K562 (cell line): ENCODE data around the gene LCN12. TPM values are rescaled to one million over a fixed set of nuclear protein-coding genes. Genes with fewer than 3 reads are reported as not detected.
A peak's percentile ranks its signal among the peaks of the same experiment; 100 is the strongest.

Source experiments
- ATAC-seq: fragments of 200-7000 bp; cut with Tn5 transposase; 3 replicates; pipeline ENCODE4 v1.9.1; 2020; ENCODE audit warnings: moderate library complexity
- BruUV-seq: library from RNA; stranded (reverse); fragments of 400-500 nt; replicated peaks from 2 replicates; lab custom pipeline; 2021; lab: Mats Ljungman, UMichigan
- CTCF ChIA-PET: fragments of 300-600 bp; formaldehyde crosslinking; extraction: SDS; loops from one replicate; lab custom pipeline; 2021; ENCODE audit warnings: low intra/inter-chr PET ratio; lab: Yijun Ruan, JAX
- POLR2A ChIA-PET: fragments of 300-600, 350-650 bp; sonication (Branson Sonifier 250); formaldehyde crosslinking; extraction: SDS; loops from one replicate; lab custom pipeline; 2021; ENCODE audit warnings: antibody characterized with exemption, inconsistent platforms; lab: Yijun Ruan, JAX
- DNase-seq, 4 experiments: peaks; one replicate each; pipeline versions ENCODE4 v3.0.0 to v3.0.0-alpha.2; 2011 to 2018; ENCODE audit warnings: low spot score in 3 of 4, mixed read lengths in 3 of 4; ENCODE audit errors: extremely low read depth in 1 of 4
- FAIRE-seq: peaks from 2 replicates; lab custom pipeline; 2011; peaks lifted over from hg19 to GRCh38; lab: Jason Lieb, UNC
- H2AFZ ChIP-seq: 2 replicates; pipeline ENCODE4 v1.6.0; 2011; ENCODE audit warnings: low read depth, low read length, control low read depth, inconsistent platforms
- H3K27ac ChIP-seq: fragments of 200-600 bp; 3 replicates; pipeline ENCODE4 v1.8.0; 2011; ENCODE audit warnings: low read depth, mild to moderate bottlenecking, control low read depth, inconsistent platforms, low read length, moderate library complexity, mixed read lengths; ENCODE audit errors: extremely low read depth
- H3K27me3 ChIP-seq, 2 experiments: fragments of 300-600 bp in 1 of 2; 2 replicates in 1 of 2; 3 replicates in 1 of 2; pipeline versions ENCODE4 v1.6.0 to v1.8.0; 2011; ENCODE audit warnings: inconsistent platforms in 2 of 2, low read length in 2 of 2, mild to moderate bottlenecking in 1 of 2, mixed read lengths in 1 of 2, moderate library complexity in 1 of 2; ENCODE audit not compliant: control insufficient read depth in 2 of 2, insufficient read depth in 2 of 2
- H3K36me3 ChIP-seq: fragments of 300-600 bp; 3 replicates; pipeline ENCODE4 v1.8.0; 2011; ENCODE audit warnings: mild to moderate bottlenecking, low read length, inconsistent platforms; ENCODE audit not compliant: control insufficient read depth, insufficient read depth
- H3K4me1 ChIP-seq, 2 experiments: fragments of 200-600 bp in 1 of 2; replicated peaks in 1 of 2; 2 replicates in 1 of 2; 3 replicates in 1 of 2; pipeline versions ENCODE4 v1.5.1 to v1.8.0; 2011; ENCODE audit warnings: inconsistent platforms in 2 of 2, low read length in 2 of 2, mild to moderate bottlenecking in 1 of 2, mixed read lengths in 1 of 2, moderate library complexity in 1 of 2; ENCODE audit not compliant: control insufficient read depth in 2 of 2, insufficient read depth in 2 of 2
- H3K4me2 ChIP-seq: 2 replicates; pipeline ENCODE4 v1.6.1; 2011; ENCODE audit warnings: low read length, control low read depth, inconsistent platforms, mixed read lengths; ENCODE audit not compliant: insufficient read depth
- H3K4me3 ChIP-seq: fragments of 200-600 bp; sonication (generic), shearing (Covaris generic); 2 replicates; pipeline ENCODE4 v1.5.1; 2016; ENCODE audit warnings: control low read depth, inconsistent platforms
- H3K79me2 ChIP-seq: fragments of 200-600 bp; 3 replicates; pipeline ENCODE4 v1.8.0; 2011; ENCODE audit warnings: low read length, inconsistent platforms; ENCODE audit not compliant: control insufficient read depth, insufficient read depth
- H3K9ac ChIP-seq, 2 experiments: 2 replicates each; pipeline versions ENCODE4 v1.6.0 to v1.6.1; 2011; ENCODE audit warnings: low read depth in 2 of 2, low read length in 2 of 2, control low read depth in 1 of 2, inconsistent platforms in 1 of 2, mild to moderate bottlenecking in 1 of 2, mixed read lengths in 1 of 2; ENCODE audit not compliant: insufficient read depth in 1 of 2
- H3K9me1 ChIP-seq: one replicate; pipeline ENCODE4 v1.6.0; 2011; ENCODE audit warnings: inconsistent platforms, mild to moderate bottlenecking, low read length, moderate library complexity; ENCODE audit not compliant: control insufficient read depth, insufficient read depth
- H3K9me3 ChIP-seq: replicated peaks from 2 replicates; pipeline ENCODE4 v1.5.1; 2011; ENCODE audit warnings: low read depth, low read length, inconsistent platforms; ENCODE audit not compliant: control insufficient read depth, insufficient read depth
- H4K20me1 ChIP-seq: replicated peaks from 2 replicates; pipeline ENCODE4 v1.6.1; 2011; ENCODE audit warnings: low read length, inconsistent platforms, mixed read lengths; ENCODE audit not compliant: control insufficient read depth, insufficient read depth
- ASH1L ChIP-seq: fragments of 450-650 bp; IDR thresholded peaks from 2 replicates; pipeline ENCODE4 v1.6.1; 2018; ENCODE audit warnings: borderline replicate concordance, mild to moderate bottlenecking, low read depth; ENCODE audit not compliant: partially characterized antibody
- ATF3 ChIP-seq, 2 experiments: fragments of 450-650 bp in 1 of 2; sonication (generic) in 1 of 2; formaldehyde crosslinking in 1 of 2; IDR thresholded peaks in 1 of 2; conservative IDR thresholded peaks in 1 of 2; 2 replicates each; pipeline versions ENCODE4 v1.6.1 to v1.8.1; 2016 to 2023; ENCODE audit warnings: mild to moderate bottlenecking in 2 of 2, moderate library complexity in 2 of 2, inconsistent platforms in 1 of 2, missing genetic modification reagents in 1 of 2
- BDP1 ChIP-seq: IDR thresholded peaks from 3 replicates; pipeline ENCODE4 v1.6.1; 2011; ENCODE audit not compliant: insufficient read length, insufficient read depth
- ERF ChIP-seq: fragments of 450-650 bp; formaldehyde crosslinking; IDR thresholded peaks from 2 replicates; pipeline ENCODE4 v1.4.0; 2020; ENCODE audit warnings: mild to moderate bottlenecking, mixed read lengths
- HMG20A ChIP-seq: fragments of 450-650 bp; formaldehyde crosslinking; conservative IDR thresholded peaks from 2 replicates; pipeline ENCODE4 v1.4.0; 2020; ENCODE audit warnings: mild to moderate bottlenecking, mixed read lengths
- HNRNPL ChIP-seq: fragments of 200-400 bp; formaldehyde crosslinking; IDR thresholded peaks from 2 replicates; pipeline ENCODE4 v1.6.1; 2017; ENCODE audit warnings: low read depth, mild to moderate bottlenecking, low read length
- PTBP1 ChIP-seq: fragments of 200-400 bp; formaldehyde crosslinking; IDR thresholded peaks from 2 replicates; pipeline ENCODE4 v1.6.1; 2017; ENCODE audit warnings: low read depth, low read length
- RBM22 ChIP-seq: fragments of 200-400 bp; formaldehyde crosslinking; IDR thresholded peaks from 2 replicates; pipeline ENCODE4 v1.6.1; 2018; ENCODE audit warnings: low read length, low read depth; ENCODE audit not compliant: poor library complexity, severe bottlenecking
- SMARCB1 ChIP-seq: IDR thresholded peaks from 2 replicates; pipeline ENCODE4 v1.6.1; 2011; ENCODE audit warnings: improper control_type of control experiment, low read depth; ENCODE audit not compliant: insufficient read length
- SP2 ChIP-seq: IDR thresholded peaks from 2 replicates; pipeline ENCODE4 v1.6.1; 2011; ENCODE audit warnings: mild to moderate bottlenecking, low read depth, low read length, moderate library complexity; ENCODE audit not compliant: poor library complexity, severe bottlenecking; ENCODE audit errors: extremely low read depth
- ZNF175 ChIP-seq: fragments of 200-800 bp; sonication (Bioruptor generic); IDR thresholded peaks from 2 replicates; pipeline ENCODE4 v1.6.1; 2016; ENCODE audit warnings: low read depth, mild to moderate bottlenecking, missing genetic modification characterization, missing compliant biosample characterization
- WGBS: fragments of 100-300 bp; shearing (Covaris generic); methylation state at CpG from one replicate; pipeline ENCODE4 v1.1.6; 2016; ENCODE audit warnings: low coverage, mixed read lengths; ENCODE audit not compliant: insufficient coverage; ENCODE audit errors: missing lambda C conversion rate; 5-methylcytosine and 5-hydroxymethylcytosine counted together
- in situ Hi-C: fragments of 300-500 bp; cut with MboI; formaldehyde crosslinking; loops from 4 replicates; pipeline ENCODE4 v1.15.0; 2018; ENCODE audit warnings: inconsistent platforms, mixed read lengths
- intact Hi-C: fragments of 100-400 bp; cut with micrococcal nuclease; formaldehyde crosslinking; loops from 2 replicates; pipeline ENCODE4 v1.14.2; 2022
- polyA plus RNA-seq, 8 experiments: library from polyadenylated mRNA; depleted of rRNA in 4 of 8; stranded (reverse) in 5 of 8; unstranded in 3 of 8; fragments of >200 nt; fragmentation: Nextera tagmentation in 2 of 8; fragmentation: Illumina TruSeq in 1 of 8; extraction: Ambion mirVana in 2 of 8; extraction: Trizol in 1 of 8; gene quantifications; 2 replicates each; pipeline versions ENCODE4 v1.2.1 to v1.2.3, GENCODE V29; 2011 to 2014; ENCODE audit warnings: inconsistent platforms in 1 of 8, missing spikeins in 1 of 8
- total RNA-seq, 7 experiments: library from RNA; depleted of rRNA in 6 of 7; stranded (reverse); fragments of >200 nt in 6 of 7; fragmentation: Illumina TruSeq in 2 of 7; extraction: Trizol in 2 of 7; gene quantifications; 2 replicates each; pipeline versions ENCODE4 v1.2.1 to v1.2.3, GENCODE V29; 2011 to 2021; ENCODE audit warnings: low replicate concordance in 1 of 7
- TF ChIP-seq, protein P1 (sequence below): fragments of 450-650 bp; formaldehyde crosslinking; IDR thresholded peaks from 2 replicates; pipeline ENCODE4 v1.4.0; 2020; ENCODE audit warnings: mild to moderate bottlenecking, moderate library complexity

Gene LCN12
- total and polyA plus RNA-seq, 9 of the 15 experiments (the other 6 are each of a cell fraction or from before 2014, with no cell fraction given) = 0.05 TPM; not detected in 8

DNA sequence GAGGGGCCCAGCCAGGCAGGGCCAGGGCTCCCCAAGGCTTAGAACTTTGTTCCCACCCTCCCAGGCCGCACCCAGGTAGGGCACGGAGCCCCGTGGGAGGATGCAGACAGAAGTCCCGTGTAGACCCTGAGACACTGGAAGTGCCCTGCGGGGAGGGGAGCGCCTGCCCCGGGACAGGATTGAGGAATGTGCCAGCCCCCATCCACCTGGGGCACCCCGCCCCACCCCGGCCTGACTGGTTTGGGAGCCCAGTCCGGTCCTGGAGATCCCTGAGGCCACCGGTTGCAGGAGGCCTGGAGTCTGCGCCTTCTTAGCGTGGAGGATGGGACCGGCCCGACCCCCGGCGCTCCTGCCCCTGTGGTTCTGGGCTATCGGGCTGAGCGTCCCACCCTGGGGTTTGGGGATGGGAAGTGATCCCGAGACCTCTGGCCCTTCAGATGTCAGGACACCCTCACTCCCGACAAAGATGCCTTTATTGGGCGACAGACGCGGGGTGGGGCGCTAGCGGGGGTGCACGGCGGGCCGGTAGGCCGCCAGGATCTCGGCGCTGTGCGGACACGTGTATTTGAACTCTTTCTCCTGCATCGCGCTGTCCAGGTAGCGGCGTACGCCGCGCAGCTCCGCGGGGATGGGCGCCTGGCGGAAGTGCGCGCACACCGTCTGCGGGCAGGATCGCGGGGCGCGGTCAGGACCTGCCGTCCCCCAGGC lies 42.3 kb downstream of the LCN12 start:
- Histone ChIP-seq H3K79me2 (peaks cover 18% of the 10 kb centered on the region), H3K9me1 (no peaks in the 10 kb centered on the region), H3K4me3 (no peak overlapping the region), H3K9ac (no peak overlapping the region; a peak in 1 of 4 replicates), H3K27me3 (no peaks in the 10 kb centered on the region), H3K4me2 (no peak overlapping the region), H4K20me1 (no peaks in the 10 kb centered on the region), H3K9me3 (peaks cover 6% of the 10 kb centered on the region), H3K4me1 (peaks cover 30 to 75% of the 10 kb centered on the region in 2 experiments), H3K27ac (no peak overlapping the region), H3K36me3 (peaks cover 22% of the 10 kb centered on the region; the same call in 1 of the 3 replicates), H2AFZ (no peak overlapping the region)
- BruUV-seq = no TSS peak
- DNase-seq (no peak), FAIRE-seq (no peak), ATAC-seq (no peak)
- in situ Hi-C loops = no loop called here
- CTCF ChIA-PET = no interaction called here
- TF ChIP-seq ATF3 (IDR thresholded peaks at IDR 0.05) (peak; percentile 9; the same call in 1 of the 2 replicates), ATF3 (CRISPR knock-in tag; conservative IDR thresholded peaks at IDR 0.05) (no peak), PTBP1 (no peak)
- over 99% methylated on average over 33 of the region's 54 CpGs for WGBS
- intact Hi-C loops = loop anchor here (5.0 kb wide), 1 partner anchor 47 kb away; the partner anchor contains the start of gene C8G
- POLR2A ChIA-PET = no interaction called here

DNA sequence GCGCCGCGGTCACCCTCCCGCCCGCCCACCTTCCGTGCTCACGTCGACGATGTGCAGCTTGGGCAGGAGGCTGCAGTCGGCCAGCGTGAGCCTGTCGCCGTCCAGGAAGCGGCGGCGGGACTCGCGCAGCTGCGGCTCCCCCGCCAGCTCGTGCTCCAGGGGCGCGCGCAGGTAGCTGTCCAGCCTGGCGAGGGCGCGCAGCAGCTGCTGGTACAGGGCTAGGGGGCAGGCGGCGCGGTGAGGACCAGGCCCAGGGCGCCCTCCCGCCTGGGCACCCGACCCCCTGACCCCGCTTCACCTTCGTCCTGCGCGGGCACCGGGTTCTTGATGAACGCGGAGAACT lies 42.8 kb downstream of the LCN12 start:
- H3K9ac ChIP-seq = no peak overlapping the region
- H4K20me1 ChIP-seq = no peaks in the 10 kb centered on the region
- in situ Hi-C loops = no loop called here
- no peak overlapping the region for H3K4me2 ChIP-seq
- no peak overlapping the region for H3K4me3 ChIP-seq
- H3K79me2 ChIP-seq = peaks cover 18% of the 10 kb centered on the region
- POLR2A ChIA-PET = no interaction called here
- CTCF ChIA-PET = no interaction called here
- no peaks in the 10 kb centered on the region for H3K27me3 ChIP-seq
- WGBS = 97% methylated on average over 9 of the region's 40 CpGs
- no TSS peak for BruUV-seq
- H3K9me1 ChIP-seq = no peaks in the 10 kb centered on the region
- ATAC-seq = no peak
- no peak for FAIRE-seq
- H3K36me3 ChIP-seq = peaks cover 22% of the 10 kb centered on the region; the same call in 1 of the 3 replicates
- H3K9me3 ChIP-seq = peaks cover 6% of the 10 kb centered on the region
- H3K27ac ChIP-seq = no peak overlapping the region
- DNase-seq = no peak
- intact Hi-C loops = loop anchor here (5.0 kb wide), 1 partner anchor 48 kb away; the partner anchor contains the start of gene C8G
- no peak overlapping the region for H2AFZ ChIP-seq
- H3K4me1 ChIP-seq = peaks cover 30 to 75% of the 10 kb centered on the region in 2 experiments
- TF ChIP-seq, protein P1, sequence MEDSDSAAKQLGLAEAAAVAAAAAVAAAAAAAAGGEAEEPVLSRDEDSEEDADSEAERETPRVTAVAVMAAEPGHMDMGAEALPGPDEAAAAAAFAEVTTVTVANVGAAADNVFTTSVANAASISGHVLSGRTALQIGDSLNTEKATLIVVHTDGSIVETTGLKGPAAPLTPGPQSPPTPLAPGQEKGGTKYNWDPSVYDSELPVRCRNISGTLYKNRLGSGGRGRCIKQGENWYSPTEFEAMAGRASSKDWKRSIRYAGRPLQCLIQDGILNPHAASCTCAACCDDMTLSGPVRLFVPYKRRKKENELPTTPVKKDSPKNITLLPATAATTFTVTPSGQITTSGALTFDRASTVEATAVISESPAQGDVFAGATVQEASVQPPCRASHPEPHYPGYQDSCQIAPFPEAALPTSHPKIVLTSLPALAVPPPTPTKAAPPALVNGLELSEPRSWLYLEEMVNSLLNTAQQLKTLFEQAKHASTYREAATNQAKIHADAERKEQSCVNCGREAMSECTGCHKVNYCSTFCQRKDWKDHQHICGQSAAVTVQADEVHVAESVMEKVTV (CRISPR knock-in tag) = no peak
- TF ChIP-seq BDP1 = no peak
- 0 out of 2 replicates have a peak, but pooled peaks have one; percentile 39 for TF ChIP-seq HNRNPL
- TF ChIP-seq ZNF175 = no peak
- no peak for TF ChIP-seq ASH1L
- TF ChIP-seq RBM22 = peak; percentile 41
- no peak for TF ChIP-seq SMARCB1
- TF ChIP-seq ERF (CRISPR knock-in tag) = no peak
- no peak for TF ChIP-seq SP2
- TF ChIP-seq HMG20A (CRISPR knock-in tag) = no peak
